GM21360 (cell line): ENCODE data around the gene CORO6.

Experiments
- ATAC-seq: cut with Tn5 transposase; IDR thresholded peaks from one replicate; pipeline ENCODE4 v1.9.1; 2021; ENCODE audit warnings: mild to moderate bottlenecking, moderate library complexity; ENCODE audit not compliant: unreplicated experiment

The CORO6 gene

DNA sequence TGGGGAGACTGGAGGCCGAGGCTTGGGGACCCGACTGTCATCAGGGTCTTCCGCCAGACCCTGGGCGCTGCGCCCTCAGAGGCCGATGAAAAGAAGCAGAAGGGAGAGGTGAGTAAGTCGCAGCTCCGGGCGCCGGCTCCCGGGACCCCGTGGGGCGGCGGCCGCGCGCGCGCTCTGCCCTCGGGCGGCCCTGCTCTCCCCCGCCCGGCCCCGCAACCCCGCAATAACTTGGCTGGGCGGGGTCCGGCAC lies 55.5 kb downstream of the CORO6 start:
- no peak for ATAC-seq

- ATAC-seq, result peak; percentile 28
Observed at GRCh38 chr17:29566473-29567303, 56.0 kb downstream of the CORO6 start, which contains the start of gene ABHD15. Gene ABHD15 (minus strand): TSS chr17:29567037. CDS start chr17:29566966, 71 bp downstream.

DNA sequence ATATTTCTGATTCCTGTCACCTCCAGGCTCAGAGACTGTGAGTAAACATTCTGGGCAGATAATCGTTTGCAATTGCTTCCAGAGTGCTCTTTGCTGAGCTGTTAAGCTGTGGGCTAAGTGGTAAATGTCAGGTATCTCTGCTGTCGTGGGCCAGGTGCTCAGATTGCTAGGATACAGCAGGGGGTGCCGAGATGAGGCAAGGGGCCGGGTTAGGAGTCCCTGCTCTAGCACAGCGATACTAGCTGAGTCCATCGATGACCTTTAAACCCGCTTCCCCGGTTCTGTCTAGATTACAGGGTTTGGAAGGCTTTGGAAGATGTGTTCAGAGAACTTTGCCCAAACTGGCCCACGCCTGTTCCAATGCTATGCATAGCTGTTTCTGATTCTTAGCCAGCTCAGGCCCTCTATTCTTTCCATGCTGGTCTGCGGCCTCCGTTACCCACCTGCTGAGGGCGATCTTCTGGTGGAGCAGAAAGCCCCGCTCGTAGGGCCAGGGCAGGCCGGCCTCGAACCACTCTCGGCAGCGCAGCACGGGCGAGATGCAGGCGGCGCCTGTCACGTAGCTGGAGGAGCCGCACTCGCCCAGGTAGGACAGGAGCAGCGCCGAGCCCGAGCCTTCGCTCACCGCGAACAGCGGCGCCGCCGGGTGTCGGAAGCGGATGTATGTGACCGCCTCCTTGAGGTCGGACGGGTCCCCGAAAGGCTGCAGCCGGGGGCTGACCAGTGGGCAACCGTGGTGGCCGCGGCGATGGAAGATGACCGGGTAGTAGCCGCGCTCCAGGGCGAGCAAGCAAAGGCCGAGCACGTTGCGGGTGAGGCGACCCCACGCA lies 56.9 kb downstream of the CORO6 start:
- no peak for ATAC-seq
